Prostate gland (tissue), 2 donors: ENCODE measurements around the gene CTTN.
A peak's percentile ranks its signal among the peaks of the same experiment; 100 is the strongest.

Experiments
- POLR2AphosphoS5 ChIP-seq: sonication (generic); formaldehyde crosslinking; IDR thresholded peaks from one replicate; pipeline ENCODE4 v1.6.1; 2017; ENCODE audit warnings: antibody characterized with exemption
- TF ChIP-seq, protein P1 (sequence below), 4 experiments: fragments of 200-600 bp in 2 of 4; fragments of 450-650 bp in 2 of 4; sonication (generic) in 2 of 4; IDR thresholded peaks; 1 replicate in 3 of 4; 2 replicates in 1 of 4; pipeline ENCODE4 v1.5.1; 2016 to 2019; ENCODE audit warnings: antibody characterized with exemption in 4 of 4, mild to moderate bottlenecking in 2 of 4, moderate library complexity in 2 of 4

- TF ChIP-seq, protein P1, sequence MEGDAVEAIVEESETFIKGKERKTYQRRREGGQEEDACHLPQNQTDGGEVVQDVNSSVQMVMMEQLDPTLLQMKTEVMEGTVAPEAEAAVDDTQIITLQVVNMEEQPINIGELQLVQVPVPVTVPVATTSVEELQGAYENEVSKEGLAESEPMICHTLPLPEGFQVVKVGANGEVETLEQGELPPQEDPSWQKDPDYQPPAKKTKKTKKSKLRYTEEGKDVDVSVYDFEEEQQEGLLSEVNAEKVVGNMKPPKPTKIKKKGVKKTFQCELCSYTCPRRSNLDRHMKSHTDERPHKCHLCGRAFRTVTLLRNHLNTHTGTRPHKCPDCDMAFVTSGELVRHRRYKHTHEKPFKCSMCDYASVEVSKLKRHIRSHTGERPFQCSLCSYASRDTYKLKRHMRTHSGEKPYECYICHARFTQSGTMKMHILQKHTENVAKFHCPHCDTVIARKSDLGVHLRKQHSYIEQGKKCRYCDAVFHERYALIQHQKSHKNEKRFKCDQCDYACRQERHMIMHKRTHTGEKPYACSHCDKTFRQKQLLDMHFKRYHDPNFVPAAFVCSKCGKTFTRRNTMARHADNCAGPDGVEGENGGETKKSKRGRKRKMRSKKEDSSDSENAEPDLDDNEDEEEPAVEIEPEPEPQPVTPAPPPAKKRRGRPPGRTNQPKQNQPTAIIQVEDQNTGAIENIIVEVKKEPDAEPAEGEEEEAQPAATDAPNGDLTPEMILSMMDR (IDR thresholded peaks at IDR 0.05), result no peak
- peak; percentile 5 for TF ChIP-seq POLR2AphosphoS5
Observed at GRCh38 chr11:70383664-70384565, 14.4 kb upstream of the CTTN start.
